ENCODE results near the gene DGUOK.
A peak's percentile ranks its signal among the peaks of the same experiment; 100 is the strongest.

GRCh38 chr2:73926493-73927327 is at the start of gene DGUOK:
- peak; percentile 98 for TF ChIP-seq POLR2A (IDR thresholded peaks at IDR 0.05; ENCODE audit: low read length)
- TF ChIP-seq GATA1 (IDR thresholded peaks at IDR 0.05; ENCODE audit: low read depth, low read length), result no peak
